ENCODE data around the gene FAM174B.

DNA sequence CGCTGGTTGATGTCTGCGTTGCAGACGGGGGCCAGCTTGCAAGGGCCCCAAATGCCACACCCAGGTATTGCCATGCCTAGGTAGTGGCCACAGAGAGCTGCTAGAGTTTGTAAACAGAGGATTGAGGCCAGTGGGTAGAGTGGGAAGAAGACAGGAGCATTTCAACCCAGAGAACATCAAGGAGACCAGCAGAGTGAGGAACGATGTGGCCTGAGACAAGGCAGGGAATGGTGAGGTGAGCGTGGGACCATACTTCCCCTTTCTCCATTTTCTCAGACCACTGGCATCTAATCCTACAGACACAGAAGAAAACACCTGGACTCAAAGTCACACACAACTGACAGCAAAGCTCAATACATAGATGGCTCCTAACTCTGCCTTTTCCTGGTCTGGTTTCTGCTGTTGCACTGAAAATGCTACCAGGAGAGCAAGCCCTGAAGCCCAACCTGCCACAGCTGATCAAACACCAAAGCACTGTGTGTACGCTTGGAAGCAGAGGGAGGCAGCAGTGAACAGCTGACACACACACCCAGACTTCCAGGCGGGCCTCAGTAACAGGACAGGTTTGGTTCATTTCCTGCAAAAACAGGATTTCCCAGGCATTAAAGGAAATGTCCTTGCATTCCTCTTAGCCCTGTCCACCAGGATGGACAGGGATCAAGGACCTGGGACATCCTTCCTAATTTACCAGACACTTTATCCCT, 1.6 kb downstream of the FAM174B start:
- TF ChIP-seq, protein P1, sequence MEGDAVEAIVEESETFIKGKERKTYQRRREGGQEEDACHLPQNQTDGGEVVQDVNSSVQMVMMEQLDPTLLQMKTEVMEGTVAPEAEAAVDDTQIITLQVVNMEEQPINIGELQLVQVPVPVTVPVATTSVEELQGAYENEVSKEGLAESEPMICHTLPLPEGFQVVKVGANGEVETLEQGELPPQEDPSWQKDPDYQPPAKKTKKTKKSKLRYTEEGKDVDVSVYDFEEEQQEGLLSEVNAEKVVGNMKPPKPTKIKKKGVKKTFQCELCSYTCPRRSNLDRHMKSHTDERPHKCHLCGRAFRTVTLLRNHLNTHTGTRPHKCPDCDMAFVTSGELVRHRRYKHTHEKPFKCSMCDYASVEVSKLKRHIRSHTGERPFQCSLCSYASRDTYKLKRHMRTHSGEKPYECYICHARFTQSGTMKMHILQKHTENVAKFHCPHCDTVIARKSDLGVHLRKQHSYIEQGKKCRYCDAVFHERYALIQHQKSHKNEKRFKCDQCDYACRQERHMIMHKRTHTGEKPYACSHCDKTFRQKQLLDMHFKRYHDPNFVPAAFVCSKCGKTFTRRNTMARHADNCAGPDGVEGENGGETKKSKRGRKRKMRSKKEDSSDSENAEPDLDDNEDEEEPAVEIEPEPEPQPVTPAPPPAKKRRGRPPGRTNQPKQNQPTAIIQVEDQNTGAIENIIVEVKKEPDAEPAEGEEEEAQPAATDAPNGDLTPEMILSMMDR (IDR thresholded peaks at IDR 0.05 in 2 of 3, conservative IDR thresholded peaks at IDR 0.05 in 1 of 3; ENCODE audit: borderline replicate concordance in 1 of 3, insufficient read depth in 1 of 3, low read depth in 2 of 3, low read length in 2 of 3), result no peak
- no peak for TF ChIP-seq CEBPB (IDR thresholded peaks at IDR 0.05; ENCODE audit: low read depth)
- no peak for TF ChIP-seq POLR2A (IDR thresholded peaks at IDR 0.05; ENCODE audit: borderline replicate concordance, extremely low read depth, insufficient read depth, insufficient read length)
- no peak for TF ChIP-seq EZH2 (IDR thresholded peaks at IDR 0.05)
- TF ChIP-seq, protein P2, sequence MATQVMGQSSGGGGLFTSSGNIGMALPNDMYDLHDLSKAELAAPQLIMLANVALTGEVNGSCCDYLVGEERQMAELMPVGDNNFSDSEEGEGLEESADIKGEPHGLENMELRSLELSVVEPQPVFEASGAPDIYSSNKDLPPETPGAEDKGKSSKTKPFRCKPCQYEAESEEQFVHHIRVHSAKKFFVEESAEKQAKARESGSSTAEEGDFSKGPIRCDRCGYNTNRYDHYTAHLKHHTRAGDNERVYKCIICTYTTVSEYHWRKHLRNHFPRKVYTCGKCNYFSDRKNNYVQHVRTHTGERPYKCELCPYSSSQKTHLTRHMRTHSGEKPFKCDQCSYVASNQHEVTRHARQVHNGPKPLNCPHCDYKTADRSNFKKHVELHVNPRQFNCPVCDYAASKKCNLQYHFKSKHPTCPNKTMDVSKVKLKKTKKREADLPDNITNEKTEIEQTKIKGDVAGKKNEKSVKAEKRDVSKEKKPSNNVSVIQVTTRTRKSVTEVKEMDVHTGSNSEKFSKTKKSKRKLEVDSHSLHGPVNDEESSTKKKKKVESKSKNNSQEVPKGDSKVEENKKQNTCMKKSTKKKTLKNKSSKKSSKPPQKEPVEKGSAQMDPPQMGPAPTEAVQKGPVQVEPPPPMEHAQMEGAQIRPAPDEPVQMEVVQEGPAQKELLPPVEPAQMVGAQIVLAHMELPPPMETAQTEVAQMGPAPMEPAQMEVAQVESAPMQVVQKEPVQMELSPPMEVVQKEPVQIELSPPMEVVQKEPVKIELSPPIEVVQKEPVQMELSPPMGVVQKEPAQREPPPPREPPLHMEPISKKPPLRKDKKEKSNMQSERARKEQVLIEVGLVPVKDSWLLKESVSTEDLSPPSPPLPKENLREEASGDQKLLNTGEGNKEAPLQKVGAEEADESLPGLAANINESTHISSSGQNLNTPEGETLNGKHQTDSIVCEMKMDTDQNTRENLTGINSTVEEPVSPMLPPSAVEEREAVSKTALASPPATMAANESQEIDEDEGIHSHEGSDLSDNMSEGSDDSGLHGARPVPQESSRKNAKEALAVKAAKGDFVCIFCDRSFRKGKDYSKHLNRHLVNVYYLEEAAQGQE (IDR thresholded peaks at IDR 0.05; ENCODE audit: low read depth), result no peak
- TF ChIP-seq POLR2AphosphoS5 (IDR thresholded peaks at IDR 0.05; ENCODE audit: low read depth, low read length), result no peak

Data from HCT116 (cell line).